ENCODE data around the gene TNNT2.

DNA sequence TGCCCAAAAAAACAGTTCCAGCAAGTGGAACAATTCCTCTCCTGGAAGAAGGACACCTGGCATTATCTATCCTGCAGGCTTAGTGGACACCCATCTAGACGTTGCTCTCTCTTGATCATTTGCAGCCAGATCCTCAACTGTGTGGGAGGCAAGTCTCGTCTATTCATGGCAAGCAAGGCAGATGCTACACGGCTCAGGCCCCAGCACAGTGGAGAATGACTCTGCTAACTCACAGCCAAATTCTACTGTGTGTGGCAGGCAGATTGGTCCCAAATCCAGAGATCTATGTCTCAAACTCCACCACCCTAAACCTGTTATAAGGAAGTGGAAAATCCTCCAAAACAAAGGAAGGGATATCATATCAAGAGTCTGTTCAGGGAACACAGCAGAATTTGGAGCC is 7.0 kb downstream of the TNNT2 start:
- TF ChIP-seq, protein P1, sequence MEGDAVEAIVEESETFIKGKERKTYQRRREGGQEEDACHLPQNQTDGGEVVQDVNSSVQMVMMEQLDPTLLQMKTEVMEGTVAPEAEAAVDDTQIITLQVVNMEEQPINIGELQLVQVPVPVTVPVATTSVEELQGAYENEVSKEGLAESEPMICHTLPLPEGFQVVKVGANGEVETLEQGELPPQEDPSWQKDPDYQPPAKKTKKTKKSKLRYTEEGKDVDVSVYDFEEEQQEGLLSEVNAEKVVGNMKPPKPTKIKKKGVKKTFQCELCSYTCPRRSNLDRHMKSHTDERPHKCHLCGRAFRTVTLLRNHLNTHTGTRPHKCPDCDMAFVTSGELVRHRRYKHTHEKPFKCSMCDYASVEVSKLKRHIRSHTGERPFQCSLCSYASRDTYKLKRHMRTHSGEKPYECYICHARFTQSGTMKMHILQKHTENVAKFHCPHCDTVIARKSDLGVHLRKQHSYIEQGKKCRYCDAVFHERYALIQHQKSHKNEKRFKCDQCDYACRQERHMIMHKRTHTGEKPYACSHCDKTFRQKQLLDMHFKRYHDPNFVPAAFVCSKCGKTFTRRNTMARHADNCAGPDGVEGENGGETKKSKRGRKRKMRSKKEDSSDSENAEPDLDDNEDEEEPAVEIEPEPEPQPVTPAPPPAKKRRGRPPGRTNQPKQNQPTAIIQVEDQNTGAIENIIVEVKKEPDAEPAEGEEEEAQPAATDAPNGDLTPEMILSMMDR (conservative IDR thresholded peaks at IDR 0.05 in 1 of 2, IDR thresholded peaks at IDR 0.05 in 1 of 2; ENCODE audit: low read depth in 1 of 2, low read length in 2 of 2), result no peak
- no peak for TF ChIP-seq EZH2 (IDR thresholded peaks at IDR 0.05; ENCODE audit: low read length, missing control alignments)

All from fibroblast of lung (primary cell).